Medulla oblongata (tissue), 1 donor: Measurements from ENCODE around the gene NFYA.

Experiments
- DNase-seq: peaks from one replicate; pipeline ENCODE4 v3.0.0-alpha.2; 2015; ENCODE audit errors: extremely low spot score

NFYA gene

DNA sequence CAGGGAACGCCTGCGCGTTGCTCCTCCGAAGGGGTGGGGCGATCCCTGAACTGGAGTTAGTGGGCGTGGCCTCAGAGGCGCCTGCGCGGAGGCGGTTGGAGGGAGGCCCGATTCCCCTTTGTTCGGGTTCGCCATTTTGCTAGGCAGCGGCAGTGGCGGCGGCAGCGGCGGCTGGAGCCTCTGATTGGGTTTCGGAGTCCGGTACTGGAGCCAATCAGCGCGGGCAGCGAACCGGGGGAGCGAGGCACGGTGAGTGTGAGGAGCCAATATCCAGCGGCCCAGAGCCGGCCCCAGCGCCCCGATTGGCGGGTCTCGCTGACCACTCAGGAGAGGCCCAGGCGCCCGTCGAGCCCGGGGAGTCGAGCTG, at the start of gene NFYA:
Gene NFYA, plus strand, starts transcription at position 139 of the 367 bp plus-strand sequence. CDS start 6,116 bp downstream, outside the sequence.
- DNase-seq = no peak

DNA sequence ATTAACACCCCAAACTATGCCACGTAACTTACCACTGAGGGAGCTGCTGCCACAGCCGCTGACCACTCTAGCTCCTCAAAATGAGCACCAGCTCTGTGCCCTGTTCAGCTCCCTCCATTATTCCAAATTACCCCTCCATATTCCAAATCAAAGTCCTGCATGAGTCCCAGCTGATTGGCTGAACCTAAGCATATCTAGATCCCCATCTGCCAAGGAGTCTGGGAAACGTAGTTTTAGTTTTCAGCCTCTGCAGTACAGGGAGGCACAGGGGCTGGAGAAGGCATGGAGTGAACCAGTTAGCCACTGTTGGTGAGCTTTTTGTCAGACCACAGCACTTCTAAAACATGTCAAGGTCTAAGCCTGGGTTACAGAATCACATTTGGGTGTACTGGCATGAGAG, 49.7 kb upstream of the NFYA start:
- no peak for DNase-seq

- DNase-seq = no peak
Measured at GRCh38 chr6:41025966-41026530, 46.7 kb upstream of the NFYA start.

- DNase-seq = no peak
Measured at GRCh38 chr6:41027241-41027640, 45.5 kb upstream of the NFYA start.

DNA sequence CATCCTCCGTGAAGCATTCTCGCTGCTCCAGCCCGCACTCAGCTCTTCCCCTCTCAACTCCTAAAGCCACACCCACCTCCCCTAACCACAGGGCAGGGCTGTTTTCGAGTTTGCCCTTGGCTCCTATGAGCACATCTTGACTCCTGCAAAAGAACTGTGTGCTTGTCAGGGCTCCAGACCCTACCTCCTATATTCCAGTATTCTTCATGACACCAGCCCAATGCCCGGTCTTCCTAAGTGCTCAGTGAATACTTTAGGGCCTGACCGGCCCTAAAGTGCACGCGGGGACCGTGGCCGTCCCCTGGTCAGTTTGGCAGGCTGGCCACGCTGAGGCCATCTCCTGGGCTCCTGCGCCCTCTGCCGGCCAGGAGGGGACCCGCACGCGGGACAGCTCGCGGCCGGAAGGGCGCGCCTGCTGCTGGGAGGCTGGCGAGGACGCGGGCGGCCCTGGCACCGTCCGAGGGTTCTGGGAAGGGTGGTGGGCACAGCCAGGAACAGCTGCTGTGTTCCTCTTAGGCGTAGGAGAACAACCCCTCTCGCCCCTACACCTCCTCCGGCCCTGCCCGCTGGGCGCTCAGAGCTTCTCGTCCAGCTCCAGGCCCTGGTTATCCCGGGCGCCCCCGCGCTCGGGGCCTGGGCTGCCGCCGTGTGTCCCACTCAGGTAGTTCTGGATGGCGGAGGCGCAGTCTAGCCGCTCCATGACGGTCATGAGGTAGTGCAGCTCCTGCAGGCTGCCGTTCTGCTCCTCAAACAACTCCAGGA, 44.8 kb upstream of the NFYA start:
- DNase-seq = peak; percentile 77

DNA sequence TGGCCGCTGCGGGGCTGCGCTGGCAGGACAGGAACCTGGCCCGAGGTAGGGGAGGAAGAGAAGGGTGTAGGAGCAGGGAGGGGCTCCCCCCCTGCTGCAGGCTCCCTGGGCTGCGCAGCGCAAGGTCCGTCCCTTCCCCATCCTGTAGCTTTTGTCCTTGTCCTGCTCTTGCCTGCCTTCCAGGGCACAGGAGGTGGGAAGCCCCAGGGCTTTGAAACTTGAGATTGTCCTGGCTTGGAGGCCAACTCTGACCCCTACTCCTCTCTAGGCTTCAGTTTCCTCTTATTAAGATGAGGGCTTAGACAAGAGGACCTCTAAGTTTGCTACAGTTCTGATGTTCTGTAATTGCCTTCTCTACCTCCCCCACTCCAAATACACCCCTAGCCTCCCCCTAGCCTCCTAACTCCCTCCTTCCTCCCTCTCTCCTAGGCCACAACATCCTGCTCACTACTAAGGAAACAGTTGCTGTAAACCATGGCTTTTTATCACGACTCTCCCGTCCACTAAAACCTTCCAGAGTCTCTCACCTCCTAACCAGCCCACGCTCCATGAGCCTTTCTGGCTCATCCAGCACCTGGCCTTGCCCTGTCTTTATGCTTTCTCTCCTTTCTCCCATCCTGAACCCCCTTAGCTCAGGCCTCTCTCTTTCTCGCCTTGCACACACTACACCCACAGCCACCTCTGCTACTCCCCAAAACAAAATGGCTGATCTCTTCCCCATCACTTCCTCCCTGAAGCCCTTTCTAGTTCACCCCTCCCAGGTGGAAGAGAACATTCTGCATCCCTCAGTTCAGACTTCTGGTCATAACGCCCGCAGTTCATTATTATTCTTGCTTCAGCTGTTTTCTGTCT, 44.0 kb upstream of the NFYA start:
- no peak for DNase-seq

GRCh38 chr6:41032830-41033229, 39.9 kb upstream of the NFYA start:
- DNase-seq = no peak

GRCh38 chr6:41033776-41034175, 39.0 kb upstream of the NFYA start:
- DNase-seq = no peak

DNA sequence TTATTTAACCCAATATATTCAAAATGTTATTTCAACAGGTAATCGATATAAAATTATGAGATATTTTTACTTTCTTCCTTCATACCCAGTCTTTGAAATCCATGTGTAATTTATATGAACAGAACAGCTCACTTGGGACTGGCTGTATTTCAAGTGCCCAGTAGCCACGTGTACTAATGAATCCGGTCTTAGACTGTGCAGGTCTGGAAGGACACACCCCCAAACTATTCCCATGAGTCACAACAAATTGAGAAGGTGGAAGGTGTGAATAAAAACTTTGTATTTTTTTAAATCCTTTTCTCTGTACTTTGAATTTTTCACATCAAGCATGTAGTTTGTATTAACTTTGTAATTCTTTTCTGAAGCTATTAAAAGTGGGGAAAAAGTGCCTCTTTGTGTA, 36.6 kb upstream of the NFYA start:
- no peak for DNase-seq

GRCh38 chr6:41036601-41037000, 36.2 kb upstream of the NFYA start:
- no peak for DNase-seq

DNA sequence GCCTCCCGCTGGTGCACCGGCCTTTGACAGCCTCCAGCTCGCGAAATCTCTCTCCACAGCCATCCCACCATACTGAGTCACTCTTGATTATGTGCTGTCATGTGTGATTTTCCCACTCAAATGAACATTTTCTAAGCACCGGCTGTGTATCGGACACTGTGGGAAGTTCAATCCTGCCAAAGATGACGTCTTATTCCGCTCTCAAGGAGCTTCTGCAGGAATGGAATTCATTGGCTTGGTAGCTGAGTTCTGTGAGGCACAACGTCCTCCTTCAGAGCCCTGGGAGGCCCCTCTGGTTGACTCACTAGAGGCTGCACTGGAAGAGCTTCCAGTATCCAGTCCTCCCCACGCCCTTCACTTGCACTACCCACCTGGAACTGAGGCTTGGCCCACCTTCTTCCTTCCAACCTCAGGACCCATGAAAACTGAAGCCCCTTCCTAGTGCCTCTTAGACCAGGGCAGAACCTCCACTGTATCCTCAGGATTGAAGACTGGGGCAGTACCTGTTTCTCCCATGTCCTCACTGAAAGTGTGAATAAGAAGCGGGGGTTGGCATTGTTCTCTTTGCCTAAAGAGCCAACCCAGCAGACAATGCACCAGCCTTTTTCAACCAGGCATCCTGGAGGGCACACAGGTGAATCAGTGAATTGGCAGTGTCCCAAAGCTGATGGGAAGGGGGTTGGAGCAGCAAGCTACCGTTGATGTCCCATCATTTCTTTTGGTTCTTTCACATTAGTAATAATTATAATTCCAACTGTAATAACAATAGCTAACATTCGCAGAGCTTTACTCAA, 35.5 kb upstream of the NFYA start:
- no peak for DNase-seq

- DNase-seq = no peak
Measured at GRCh38 chr6:41038205-41038604, 34.6 kb upstream of the NFYA start.

DNA sequence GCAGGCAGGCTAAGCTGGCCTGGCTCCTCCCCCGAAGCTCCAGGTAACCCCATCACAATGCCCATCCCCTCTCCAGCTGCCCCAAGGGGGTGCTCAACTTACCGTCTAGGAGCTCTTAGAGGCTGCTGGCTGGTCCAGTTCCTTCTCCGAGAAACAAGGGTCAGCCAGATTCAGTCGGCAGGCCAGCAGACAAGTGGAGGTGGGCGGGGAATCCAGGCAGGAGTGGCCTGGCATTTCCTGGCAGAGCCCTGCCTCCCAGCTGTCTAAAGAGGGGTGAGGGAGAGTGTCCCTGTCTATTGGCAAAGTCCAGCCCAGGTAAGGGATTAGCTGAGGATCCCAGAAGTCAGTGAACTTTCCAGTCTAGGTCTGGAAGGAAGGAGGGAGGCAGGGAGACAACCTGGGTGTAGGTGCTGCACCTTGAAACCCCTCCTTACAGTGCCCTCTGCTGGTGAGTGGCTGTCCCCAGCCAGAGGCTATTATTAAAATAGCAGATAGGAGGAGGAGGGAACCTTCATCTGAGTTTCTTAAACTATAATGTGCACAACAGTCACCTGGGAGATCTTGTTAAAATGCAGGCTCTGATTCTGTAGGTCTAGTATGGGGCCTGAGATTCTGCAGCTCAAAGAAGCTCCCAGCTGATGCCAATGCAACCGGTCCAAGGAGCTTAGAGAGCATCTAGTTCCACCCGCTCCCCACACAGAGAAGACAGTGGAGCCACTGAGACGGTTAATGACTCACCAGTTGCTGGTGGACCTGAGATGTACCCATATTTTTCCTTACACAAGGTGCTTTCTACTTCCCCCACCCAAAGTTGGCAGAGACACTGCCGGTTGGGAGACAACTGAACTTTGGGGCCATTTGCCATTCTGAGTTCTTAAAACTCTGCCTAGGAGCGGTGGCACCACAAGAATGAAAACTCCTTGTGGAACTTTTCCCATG, 33.4 kb upstream of the NFYA start, which contains the start of gene UNC5CL:
Gene UNC5CL, minus strand, starts transcription at position 162 of the 939 bp plus-strand sequence. CDS start 4,147 bp downstream, outside the sequence.
- no peak for DNase-seq

DNA sequence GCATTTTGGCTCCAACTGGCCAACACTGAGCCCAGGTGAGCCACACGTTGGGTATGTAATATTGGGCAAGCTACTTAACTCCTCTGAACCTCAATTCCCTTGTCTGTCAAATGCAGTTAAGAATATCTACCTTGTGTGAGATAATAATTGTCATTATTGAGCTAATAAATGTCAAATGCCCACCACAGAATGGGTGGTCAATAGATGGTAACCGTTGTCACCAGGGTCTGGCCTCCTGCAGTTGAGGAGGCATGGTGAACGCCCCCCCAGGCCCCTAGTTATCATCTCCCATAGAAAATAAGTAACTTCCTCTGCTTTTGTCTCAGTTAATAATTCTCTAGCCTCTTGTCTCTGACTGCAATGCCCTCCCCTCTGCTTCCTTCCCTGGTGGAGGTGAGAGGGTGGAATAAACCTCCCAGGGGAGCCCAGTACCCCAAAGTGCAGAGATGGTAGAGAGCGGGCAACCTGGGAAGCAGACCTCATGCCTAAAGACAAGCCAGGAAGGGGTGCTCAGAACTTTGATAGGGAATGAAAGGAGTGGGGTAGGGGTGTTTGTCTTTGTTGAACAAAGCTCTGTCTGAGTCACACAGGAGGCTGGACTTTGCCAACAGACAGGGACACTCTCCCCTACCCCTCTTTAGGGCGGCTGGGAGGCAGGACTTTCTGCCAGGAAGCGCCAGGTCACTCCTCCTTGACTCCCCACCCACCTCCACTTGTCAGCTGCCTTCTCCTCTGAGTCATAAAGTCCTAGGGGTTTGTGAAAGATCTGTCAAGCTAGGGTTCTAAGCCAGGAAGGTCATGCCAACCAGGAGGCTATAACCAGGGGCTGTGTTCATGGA, 32.5 kb upstream of the NFYA start:
- DNase-seq = no peak

- DNase-seq = no peak
Measured at GRCh38 chr6:41040940-41041536, 31.7 kb upstream of the NFYA start.

DNA sequence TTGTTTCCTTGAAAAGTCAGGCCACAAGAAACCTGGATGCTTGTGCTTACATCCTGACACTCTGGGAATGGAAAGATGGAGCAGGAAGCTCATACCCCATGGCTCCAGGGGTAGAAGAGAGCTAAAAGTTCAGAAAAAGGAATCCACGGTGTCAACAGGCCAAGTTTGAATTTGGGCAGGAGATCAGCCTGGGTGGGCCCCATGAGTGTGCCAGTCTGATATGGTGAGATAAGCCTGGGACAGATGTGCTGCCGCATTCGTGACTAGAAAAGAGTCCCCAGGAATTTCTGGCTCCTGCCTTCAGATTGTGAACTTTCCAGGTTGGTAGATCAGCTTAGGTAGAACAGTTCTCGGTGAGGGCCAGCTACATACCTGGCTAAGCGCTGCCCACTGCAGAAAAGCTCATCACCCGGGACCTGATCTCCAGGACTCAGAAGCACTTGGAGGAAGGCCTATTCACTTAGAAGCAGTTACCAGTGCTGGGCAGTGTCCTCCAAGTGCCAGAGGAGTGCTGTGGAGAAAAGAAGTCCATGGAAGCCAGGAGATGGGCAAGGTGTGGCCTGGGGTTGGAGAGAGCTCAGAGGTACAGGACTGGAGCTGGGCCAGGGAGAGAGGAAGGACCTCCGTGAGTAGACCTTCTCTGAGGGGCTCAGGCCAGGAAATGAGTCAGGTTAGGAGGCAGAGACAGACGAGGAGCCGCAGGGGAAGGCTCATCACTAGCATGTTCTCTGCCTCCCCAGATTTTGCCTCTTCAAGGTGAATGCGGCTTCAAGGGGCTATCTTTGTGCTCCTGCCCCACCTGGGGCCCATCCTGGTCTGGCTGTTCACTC, 30.3 kb upstream of the NFYA start, which contains the start of gene TSPO2:
Gene TSPO2, plus strand, starts transcription at position 242 of the 830 bp plus-strand sequence. Its CDS starts 519 bp downstream, at position 761.
- no peak for DNase-seq

DNA sequence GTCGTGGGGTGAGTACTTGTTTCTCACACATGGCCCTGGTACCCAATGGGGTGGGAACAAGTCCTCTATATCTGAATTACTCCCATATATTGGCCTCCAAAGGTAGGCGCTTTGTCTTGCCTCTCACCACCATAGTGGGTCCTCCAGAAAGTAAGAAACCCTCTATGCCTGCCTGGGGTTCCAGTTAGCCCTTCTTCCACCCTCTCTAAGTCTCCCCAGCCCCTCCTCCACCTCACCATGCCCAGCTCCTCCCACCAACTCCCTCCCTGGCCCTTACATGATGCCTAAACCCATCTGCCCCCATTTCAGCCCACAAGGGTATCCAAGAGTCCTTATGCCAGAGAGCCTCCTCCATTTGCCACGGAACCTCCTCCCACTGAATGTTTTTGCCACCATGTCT, 29.6 kb upstream of the NFYA start:
- no peak for DNase-seq

DNA sequence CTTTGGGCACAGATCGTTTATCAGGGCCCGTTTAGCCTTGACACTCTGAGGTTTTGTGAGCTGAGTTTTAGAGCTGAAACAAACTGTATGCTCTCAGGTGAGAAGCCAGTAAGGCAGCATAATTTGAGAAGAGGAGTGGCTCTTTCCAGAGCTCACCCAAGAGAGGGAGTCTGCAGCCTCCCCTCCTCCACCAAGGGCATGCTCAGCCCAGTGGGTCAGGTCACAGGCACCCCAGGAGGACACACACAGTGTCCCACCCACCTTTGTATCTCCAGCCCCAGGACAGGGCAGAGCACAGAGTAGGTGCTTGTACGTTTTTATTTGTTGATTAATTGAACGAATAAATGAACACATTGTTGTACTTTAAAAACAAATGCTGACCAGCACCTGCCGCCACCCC, 27.1 kb upstream of the NFYA start:
- DNase-seq = no peak
